WTC11 (cell line): ENCODE data around the gene SMYD3. TPM values are rescaled to one million over a fixed set of nuclear protein-coding genes. Genes with fewer than 3 reads are reported as not detected.

Experiments
- ATAC-seq: fragments of 200-7000 bp; cut with Tn5 transposase; 2 replicates; pipeline ENCODE4 v1.10.0; 2021; ENCODE audit warnings: mild to moderate bottlenecking, moderate library complexity
- CTCF ChIA-PET: fragments of 300-600 bp; sonication (Branson Sonifier 250); formaldehyde crosslinking; loops from one replicate; lab custom pipeline; 2021; ENCODE audit warnings: antibody characterized with exemption; lab: Charles Lee
- POLR2A ChIA-PET: fragments of 350-600 bp; sonication (Branson Sonifier 250); formaldehyde crosslinking; loops from one replicate; lab custom pipeline; 2021; ENCODE audit warnings: antibody characterized with exemption; lab: Charles Lee
- DNase-seq: peaks from one replicate; pipeline ENCODE4 v3.0.0; 2021; ENCODE audit warnings: low spot score
- H3K27ac Mint-ChIP-seq: 2 replicates; pipeline ENCODE4 v1.8.0; 2021; ENCODE audit warnings: mixed read lengths
- H3K27me3 Mint-ChIP-seq: 2 replicates; pipeline ENCODE4 v1.8.0; 2021; ENCODE audit warnings: low read depth, mild to moderate bottlenecking, moderate library complexity, mixed read lengths
- H3K36me3 Mint-ChIP-seq: 2 replicates; pipeline ENCODE4 v1.8.0; 2021; ENCODE audit warnings: mixed read lengths
- H3K4me1 Mint-ChIP-seq: 2 replicates; pipeline ENCODE4 v1.8.0; 2022; ENCODE audit warnings: mixed read lengths
- H3K4me3 Mint-ChIP-seq: 2 replicates; pipeline ENCODE4 v1.8.0; 2021; ENCODE audit warnings: mild to moderate bottlenecking, moderate library complexity, mixed read lengths
- H3K9me3 Mint-ChIP-seq: 2 replicates; pipeline ENCODE4 v1.8.0; 2021; ENCODE audit warnings: mixed read lengths
- CREB1 ChIP-seq: sonication (generic); formaldehyde crosslinking; IDR thresholded peaks from 2 replicates; pipeline ENCODE4 v1.8.0; 2023; ENCODE audit warnings: mild to moderate bottlenecking, missing genetic modification reagents
- E2F4 ChIP-seq: sonication (generic); formaldehyde crosslinking; IDR thresholded peaks from 2 replicates; pipeline ENCODE4 v1.8.1; 2022; ENCODE audit warnings: low read depth, mild to moderate bottlenecking, moderate library complexity, missing genetic modification reagents, borderline replicate concordance
- EMX1 ChIP-seq: fragments of 250-450 bp; sonication (Bioruptor Pico); IDR thresholded peaks from 2 replicates; pipeline ENCODE4 v1.8.0; 2021; ENCODE audit warnings: mild to moderate bottlenecking
- ERG ChIP-seq: fragments of 250-450 bp; sonication (Bioruptor Pico); IDR thresholded peaks from 2 replicates; pipeline ENCODE4 v1.8.0; 2021; ENCODE audit warnings: mild to moderate bottlenecking
- FOXP4 ChIP-seq: sonication (generic); formaldehyde crosslinking; IDR thresholded peaks from 2 replicates; pipeline ENCODE4 v1.8.0; 2022; ENCODE audit warnings: mild to moderate bottlenecking, missing genetic modification reagents
- GABPB1 ChIP-seq: sonication (generic); formaldehyde crosslinking; IDR thresholded peaks from 2 replicates; pipeline ENCODE4 v1.8.1; 2023; ENCODE audit warnings: mild to moderate bottlenecking, missing genetic modification reagents
- GRHL2 ChIP-seq: fragments of 250-450 bp; sonication (Bioruptor Pico); IDR thresholded peaks from 2 replicates; pipeline ENCODE4 v1.8.0; 2022; ENCODE audit warnings: mild to moderate bottlenecking, moderate library complexity; ENCODE audit not compliant: insufficient replicate concordance, severe bottlenecking
- IRF2 ChIP-seq: sonication (generic); formaldehyde crosslinking; IDR thresholded peaks from 2 replicates; pipeline ENCODE4 v1.8.0; 2022; ENCODE audit warnings: low read depth, missing genetic modification reagents, borderline replicate concordance
- JAZF1 ChIP-seq: fragments of 250-450 bp; sonication (Bioruptor Pico); IDR thresholded peaks from 2 replicates; pipeline ENCODE4 v1.9.0; 2021; ENCODE audit warnings: moderate library complexity, mild to moderate bottlenecking, inconsistent platforms
- NFYB ChIP-seq: sonication (generic); formaldehyde crosslinking; conservative IDR thresholded peaks from 2 replicates; pipeline ENCODE4 v1.8.0; 2022; ENCODE audit warnings: low read depth, missing genetic modification reagents
- NR3C1 ChIP-seq: sonication (generic); formaldehyde crosslinking; conservative IDR thresholded peaks from 2 replicates; pipeline ENCODE4 v1.8.1; 2023; ENCODE audit warnings: low read depth, mild to moderate bottlenecking, missing genetic modification reagents
- RELA ChIP-seq: sonication (generic); formaldehyde crosslinking; IDR thresholded peaks from 2 replicates; pipeline ENCODE4 v1.8.1; 2022; ENCODE audit warnings: missing genetic modification reagents, mild to moderate bottlenecking, borderline replicate concordance
- SP1 ChIP-seq: sonication (generic); formaldehyde crosslinking; conservative IDR thresholded peaks from 2 replicates; pipeline ENCODE4 v1.8.1; 2022; ENCODE audit warnings: missing genetic modification reagents
- TCF7 ChIP-seq: sonication (generic); formaldehyde crosslinking; IDR thresholded peaks from 2 replicates; pipeline ENCODE4 v1.8.0; 2022; ENCODE audit warnings: mild to moderate bottlenecking, low read depth, missing genetic modification reagents, moderate library complexity
- TEAD4 ChIP-seq: sonication (generic); formaldehyde crosslinking; IDR thresholded peaks from 2 replicates; pipeline ENCODE4 v1.8.0; 2022; ENCODE audit warnings: mild to moderate bottlenecking, missing genetic modification reagents
- USF2 ChIP-seq: sonication (generic); formaldehyde crosslinking; IDR thresholded peaks from 2 replicates; pipeline ENCODE4 v1.8.1; 2023; ENCODE audit warnings: mild to moderate bottlenecking, missing genetic modification reagents, moderate library complexity
- ZNF232 ChIP-seq: sonication (generic); formaldehyde crosslinking; IDR thresholded peaks from 2 replicates; pipeline ENCODE4 v1.8.0; 2022; ENCODE audit warnings: mild to moderate bottlenecking, missing genetic modification reagents
- ZNF671 ChIP-seq: fragments of 250-450 bp; sonication (Bioruptor Pico); IDR thresholded peaks from 2 replicates; pipeline ENCODE4 v1.8.0; 2021; ENCODE audit warnings: mild to moderate bottlenecking
- ZSCAN18 ChIP-seq: fragments of 250-450 bp; sonication (Bioruptor Pico); IDR thresholded peaks from 2 replicates; pipeline ENCODE4 v2.1.2; 2022; ENCODE audit warnings: mild to moderate bottlenecking, moderate library complexity
- total RNA-seq: library from RNA; stranded (reverse); gene quantifications from 3 replicates; pipeline ENCODE4 v1.2.3, GENCODE V29; 2021
- TF ChIP-seq, protein P1 (sequence below): sonication (generic); formaldehyde crosslinking; IDR thresholded peaks from 2 replicates; pipeline ENCODE4 v1.8.1; 2022; ENCODE audit warnings: mild to moderate bottlenecking, moderate library complexity, missing genetic modification reagents

Gene SMYD3
- total RNA-seq, 1 experiment from 2014 or later: 21.4 TPM

DNA sequence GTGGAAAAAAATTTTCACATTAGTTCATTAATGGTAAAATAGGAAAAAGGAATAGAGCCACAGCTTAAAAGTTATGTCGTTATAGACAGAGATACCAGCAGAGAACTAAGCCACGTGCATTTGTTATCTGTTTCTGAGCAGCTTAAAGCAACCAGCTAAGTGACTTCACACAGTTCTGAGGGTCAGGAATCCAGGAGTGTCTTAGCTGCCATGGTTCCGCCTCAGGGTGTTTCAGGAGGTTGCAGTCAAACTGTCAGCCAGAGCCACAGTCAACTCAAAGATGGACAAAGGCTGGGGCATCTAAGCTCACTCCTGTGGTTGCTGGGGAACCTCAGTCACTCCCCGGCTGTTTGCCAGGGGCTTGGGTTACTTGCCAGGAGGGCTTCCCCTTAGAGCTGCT is 515.8 kb downstream of the SMYD3 start:
- peaks cover 13% of the 10 kb centered on the region for H3K4me1 Mint-ChIP-seq
- no peak for DNase-seq
- no peak overlapping the region for H3K4me3 Mint-ChIP-seq
- 0 out of 2 replicates have a peak, but pooled peaks cover 3% of the 10 kb centered on the region for H3K9me3 Mint-ChIP-seq
- TF ChIP-seq, protein P1, sequence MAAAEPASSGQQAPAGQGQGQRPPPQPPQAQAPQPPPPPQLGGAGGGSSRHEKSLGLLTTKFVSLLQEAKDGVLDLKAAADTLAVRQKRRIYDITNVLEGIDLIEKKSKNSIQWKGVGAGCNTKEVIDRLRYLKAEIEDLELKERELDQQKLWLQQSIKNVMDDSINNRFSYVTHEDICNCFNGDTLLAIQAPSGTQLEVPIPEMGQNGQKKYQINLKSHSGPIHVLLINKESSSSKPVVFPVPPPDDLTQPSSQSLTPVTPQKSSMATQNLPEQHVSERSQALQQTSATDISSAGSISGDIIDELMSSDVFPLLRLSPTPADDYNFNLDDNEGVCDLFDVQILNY (CRISPR knock-in tag): no peak
- TF ChIP-seq CREB1 (no peak), SP1 (CRISPR knock-in tag) (no peak)
- no peak for ATAC-seq
- no peaks in the 10 kb centered on the region for H3K27me3 Mint-ChIP-seq
- ChIA-PET CTCF (no interaction called here), POLR2A (no interaction called here)
- no peaks in the 10 kb centered on the region for H3K36me3 Mint-ChIP-seq
- no peak overlapping the region for H3K27ac Mint-ChIP-seq

DNA sequence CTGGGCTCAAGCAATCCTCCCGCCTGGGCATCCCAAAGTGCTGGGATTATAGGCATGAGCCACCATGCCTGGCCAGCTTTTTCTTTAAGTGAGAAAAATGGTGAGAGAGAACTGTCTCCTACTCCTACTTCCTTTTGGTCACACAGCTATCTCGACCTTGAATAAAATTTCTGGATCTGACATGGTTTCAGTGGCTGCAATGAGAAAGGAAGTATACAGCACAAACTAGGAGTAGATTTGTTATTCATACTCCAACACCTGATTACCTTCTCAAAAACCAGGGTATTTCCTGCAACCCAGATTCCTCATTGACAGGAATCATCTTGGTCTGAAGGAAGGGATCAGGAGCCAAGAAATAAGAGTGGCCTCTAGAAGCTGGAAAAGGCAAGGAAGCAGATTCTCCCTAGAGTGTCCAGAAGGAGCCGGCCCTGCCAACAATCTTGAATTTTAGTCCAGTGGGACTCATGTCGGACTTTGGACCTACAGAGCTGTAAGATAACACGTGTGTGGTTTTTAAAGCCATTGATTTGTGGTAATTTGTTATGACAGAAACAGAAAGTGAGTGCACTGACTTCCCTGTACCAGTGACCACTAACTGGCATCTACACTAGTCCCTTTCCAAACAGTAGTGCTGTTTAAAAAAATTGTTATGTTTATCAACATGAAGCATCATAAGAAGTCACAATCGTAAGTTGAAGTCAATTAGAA is 516.6 kb downstream of the SMYD3 start:
- ATAC-seq (no peak), DNase-seq (no peak)
- TF ChIP-seq, protein P1 (CRISPR knock-in tag): no peak
- TF ChIP-seq TEAD4 (CRISPR knock-in tag) (no peak), NFYB (CRISPR knock-in tag) (no peak), NR3C1 (CRISPR knock-in tag) (no peak), ZNF671 (CRISPR knock-in tag) (no peak), RELA (CRISPR knock-in tag) (no peak), IRF2 (CRISPR knock-in tag) (no peak), ZNF232 (CRISPR knock-in tag) (no peak), ZSCAN18 (CRISPR knock-in tag) (no peak), ERG (CRISPR knock-in tag) (no peak), EMX1 (no peak), TCF7 (CRISPR knock-in tag) (no peak), JAZF1 (CRISPR knock-in tag) (no peak), GRHL2 (CRISPR knock-in tag) (no peak), GABPB1 (CRISPR knock-in tag) (no peak), E2F4 (CRISPR knock-in tag) (no peak), USF2 (CRISPR knock-in tag) (no peak), FOXP4 (no peak)
- Mint-ChIP-seq H3K27me3 (no peaks in the 10 kb centered on the region), H3K4me1 (peaks cover 9% of the 10 kb centered on the region; the same call in 1 of the 2 replicates), H3K36me3 (no peaks in the 10 kb centered on the region), H3K4me3 (no peak overlapping the region), H3K9me3 (0 out of 2 replicates have a peak, but pooled peaks cover 3% of the 10 kb centered on the region), H3K27ac (no peak overlapping the region)
- POLR2A ChIA-PET: no interaction called here
- CTCF ChIA-PET: interaction anchor here (1.1 kb wide), 1 partner anchor 12 kb away, joined by 3 read pairs; no protein-coding TSS in a partner anchor
